ENCODE data around the gene MRPS25.

DNA sequence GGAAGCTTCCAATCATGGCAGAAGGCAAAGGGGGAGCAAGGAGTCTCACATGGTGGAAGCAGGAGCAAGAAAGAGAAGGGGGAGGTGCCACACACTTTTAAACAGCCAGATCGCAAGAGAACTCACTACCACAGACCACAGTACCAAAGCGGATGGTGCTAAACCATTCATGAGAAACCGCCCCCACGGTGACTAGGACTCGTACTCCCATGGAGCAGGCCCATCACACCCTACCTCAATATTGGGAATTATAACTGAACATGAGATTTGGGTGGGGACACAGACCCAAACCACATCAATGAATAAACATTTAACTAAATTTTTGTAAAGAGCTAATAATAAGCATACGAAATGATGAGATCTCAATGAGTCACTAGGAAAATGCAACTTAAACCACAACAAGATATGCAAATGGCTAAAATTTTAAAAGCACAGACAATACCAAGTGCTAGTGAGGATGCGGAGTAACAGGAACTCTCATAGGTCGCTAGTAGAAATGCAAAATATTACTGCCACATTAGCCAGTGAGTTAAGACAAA, 10.0 kb downstream of the MRPS25 start:
- TF ChIP-seq OSR1 (CRISPR knock-in tag; IDR thresholded peaks at IDR 0.05) (no peak), RARB (CRISPR knock-in tag; IDR thresholded peaks at IDR 0.05) (no peak), ZNF565 (CRISPR knock-in tag; conservative IDR thresholded peaks at IDR 0.05; ENCODE audit: low read depth) (no peak), BACH2 (CRISPR knock-in tag; IDR thresholded peaks at IDR 0.05; ENCODE audit: borderline replicate concordance) (no peak), ARNTL (CRISPR knock-in tag; IDR thresholded peaks at IDR 0.05; ENCODE audit: borderline replicate concordance, low read depth) (no peak), ISL1 (CRISPR knock-in tag; IDR thresholded peaks at IDR 0.05) (no peak), ZNF70 (CRISPR knock-in tag; IDR thresholded peaks at IDR 0.05) (no peak), TOX (CRISPR knock-in tag; IDR thresholded peaks at IDR 0.05; ENCODE audit: borderline replicate concordance) (no peak)
- TF ChIP-seq, protein P1, sequence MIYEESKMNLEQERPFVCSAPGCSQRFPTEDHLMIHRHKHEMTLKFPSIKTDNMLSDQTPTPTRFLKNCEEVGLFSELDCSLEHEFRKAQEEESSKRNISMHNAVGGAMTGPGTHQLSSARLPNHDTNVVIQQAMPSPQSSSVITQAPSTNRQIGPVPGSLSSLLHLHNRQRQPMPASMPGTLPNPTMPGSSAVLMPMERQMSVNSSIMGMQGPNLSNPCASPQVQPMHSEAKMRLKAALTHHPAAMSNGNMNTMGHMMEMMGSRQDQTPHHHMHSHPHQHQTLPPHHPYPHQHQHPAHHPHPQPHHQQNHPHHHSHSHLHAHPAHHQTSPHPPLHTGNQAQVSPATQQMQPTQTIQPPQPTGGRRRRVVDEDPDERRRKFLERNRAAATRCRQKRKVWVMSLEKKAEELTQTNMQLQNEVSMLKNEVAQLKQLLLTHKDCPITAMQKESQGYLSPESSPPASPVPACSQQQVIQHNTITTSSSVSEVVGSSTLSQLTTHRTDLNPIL (CRISPR knock-in tag; IDR thresholded peaks at IDR 0.05; ENCODE audit: low read depth): no peak
- TF ChIP-seq, protein P2, sequence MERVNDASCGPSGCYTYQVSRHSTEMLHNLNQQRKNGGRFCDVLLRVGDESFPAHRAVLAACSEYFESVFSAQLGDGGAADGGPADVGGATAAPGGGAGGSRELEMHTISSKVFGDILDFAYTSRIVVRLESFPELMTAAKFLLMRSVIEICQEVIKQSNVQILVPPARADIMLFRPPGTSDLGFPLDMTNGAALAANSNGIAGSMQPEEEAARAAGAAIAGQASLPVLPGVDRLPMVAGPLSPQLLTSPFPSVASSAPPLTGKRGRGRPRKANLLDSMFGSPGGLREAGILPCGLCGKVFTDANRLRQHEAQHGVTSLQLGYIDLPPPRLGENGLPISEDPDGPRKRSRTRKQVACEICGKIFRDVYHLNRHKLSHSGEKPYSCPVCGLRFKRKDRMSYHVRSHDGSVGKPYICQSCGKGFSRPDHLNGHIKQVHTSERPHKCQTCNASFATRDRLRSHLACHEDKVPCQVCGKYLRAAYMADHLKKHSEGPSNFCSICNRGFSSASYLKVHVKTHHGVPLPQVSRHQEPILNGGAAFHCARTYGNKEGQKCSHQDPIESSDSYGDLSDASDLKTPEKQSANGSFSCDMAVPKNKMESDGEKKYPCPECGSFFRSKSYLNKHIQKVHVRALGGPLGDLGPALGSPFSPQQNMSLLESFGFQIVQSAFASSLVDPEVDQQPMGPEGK (CRISPR knock-in tag; IDR thresholded peaks at IDR 0.05; ENCODE audit: borderline replicate concordance): no peak

Data from SK-N-SH treated with all-trans-retinoic acid at 6 μM for 48 hours (cell line).